Measurements from ENCODE around the gene IRGC.

DNA sequence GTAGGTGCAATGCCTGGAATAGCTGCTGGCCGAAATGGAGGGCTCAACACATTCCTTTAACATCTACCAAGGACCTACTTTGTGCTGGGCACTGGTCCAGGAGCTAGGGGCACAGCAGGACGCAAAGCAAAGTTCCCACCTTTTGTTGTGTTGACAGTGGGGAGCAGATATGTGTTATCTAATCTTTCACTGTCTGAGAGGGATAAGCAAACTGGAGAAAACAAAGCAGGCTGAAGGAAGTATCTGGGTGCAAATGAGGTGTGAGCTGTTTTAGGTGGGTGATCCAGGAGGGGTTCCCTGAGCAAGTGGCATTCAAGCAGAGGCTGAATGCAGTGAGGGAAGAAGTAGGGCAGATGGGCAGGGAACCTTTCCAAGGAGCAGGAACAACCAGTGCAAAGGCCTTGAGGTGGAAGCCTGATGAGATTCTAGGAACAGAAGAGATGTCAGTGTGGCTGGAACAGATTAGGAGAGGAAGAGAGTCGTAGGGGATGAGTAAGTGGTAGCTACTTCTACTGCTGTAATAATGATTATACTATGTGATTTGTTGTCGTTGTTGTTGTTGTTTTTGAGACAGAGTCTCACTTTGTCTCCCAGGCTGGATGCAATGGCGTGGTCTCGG lies 43.7 kb upstream of the IRGC start:
- TF ChIP-seq, protein P1, sequence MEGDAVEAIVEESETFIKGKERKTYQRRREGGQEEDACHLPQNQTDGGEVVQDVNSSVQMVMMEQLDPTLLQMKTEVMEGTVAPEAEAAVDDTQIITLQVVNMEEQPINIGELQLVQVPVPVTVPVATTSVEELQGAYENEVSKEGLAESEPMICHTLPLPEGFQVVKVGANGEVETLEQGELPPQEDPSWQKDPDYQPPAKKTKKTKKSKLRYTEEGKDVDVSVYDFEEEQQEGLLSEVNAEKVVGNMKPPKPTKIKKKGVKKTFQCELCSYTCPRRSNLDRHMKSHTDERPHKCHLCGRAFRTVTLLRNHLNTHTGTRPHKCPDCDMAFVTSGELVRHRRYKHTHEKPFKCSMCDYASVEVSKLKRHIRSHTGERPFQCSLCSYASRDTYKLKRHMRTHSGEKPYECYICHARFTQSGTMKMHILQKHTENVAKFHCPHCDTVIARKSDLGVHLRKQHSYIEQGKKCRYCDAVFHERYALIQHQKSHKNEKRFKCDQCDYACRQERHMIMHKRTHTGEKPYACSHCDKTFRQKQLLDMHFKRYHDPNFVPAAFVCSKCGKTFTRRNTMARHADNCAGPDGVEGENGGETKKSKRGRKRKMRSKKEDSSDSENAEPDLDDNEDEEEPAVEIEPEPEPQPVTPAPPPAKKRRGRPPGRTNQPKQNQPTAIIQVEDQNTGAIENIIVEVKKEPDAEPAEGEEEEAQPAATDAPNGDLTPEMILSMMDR (conservative IDR thresholded peaks at IDR 0.05; ENCODE audit: low read depth, low read length) = no peak
- TF ChIP-seq, protein P2, sequence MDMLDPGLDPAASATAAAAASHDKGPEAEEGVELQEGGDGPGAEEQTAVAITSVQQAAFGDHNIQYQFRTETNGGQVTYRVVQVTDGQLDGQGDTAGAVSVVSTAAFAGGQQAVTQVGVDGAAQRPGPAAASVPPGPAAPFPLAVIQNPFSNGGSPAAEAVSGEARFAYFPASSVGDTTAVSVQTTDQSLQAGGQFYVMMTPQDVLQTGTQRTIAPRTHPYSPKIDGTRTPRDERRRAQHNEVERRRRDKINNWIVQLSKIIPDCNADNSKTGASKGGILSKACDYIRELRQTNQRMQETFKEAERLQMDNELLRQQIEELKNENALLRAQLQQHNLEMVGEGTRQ (IDR thresholded peaks at IDR 0.05; ENCODE audit: low read depth, low read length) = no peak
- TF ChIP-seq POLR2A (IDR thresholded peaks at IDR 0.05; ENCODE audit: low read depth, low read length) = no peak
- no peak for TF ChIP-seq RFX5 (IDR thresholded peaks at IDR 0.05; ENCODE audit: low read depth, low read length)
- TF ChIP-seq RAD21 (IDR thresholded peaks at IDR 0.05; ENCODE audit: low read length) = no peak
- no peak for TF ChIP-seq MXI1 (IDR thresholded peaks at IDR 0.05; ENCODE audit: borderline replicate concordance, low read depth, low read length)
- TF ChIP-seq RCOR1 (IDR thresholded peaks at IDR 0.05; ENCODE audit: insufficient replicate concordance, low read length) = no peak
- TF ChIP-seq MAFK (IDR thresholded peaks at IDR 0.05; ENCODE audit: low read depth, low read length) = no peak
- no peak for TF ChIP-seq SMC3 (IDR thresholded peaks at IDR 0.05; ENCODE audit: low read depth, low read length)
- no peak for TF ChIP-seq MAZ (IDR thresholded peaks at IDR 0.05; ENCODE audit: borderline replicate concordance, low read depth, low read length)

All from IMR-90 (cell line).